Endothelial cell of umbilical vein (primary cell): ENCODE results near the gene EMCN.

Source experiments
- POLR2AphosphoS5 ChIP-seq: IDR thresholded peaks from 2 replicates; pipeline ENCODE4 v1.6.1; 2012; ENCODE audit warnings: low read depth, mild to moderate bottlenecking, control low read depth, low read length, moderate library complexity; ENCODE audit not compliant: insufficient read depth
- TF ChIP-seq, protein P1 (sequence below), 2 donors: IDR thresholded peaks; 1 replicate in 1 of 2; 2 replicates in 1 of 2; pipeline ENCODE4 v1.5.1; 2011; ENCODE audit warnings: low read length in 2 of 2, mild to moderate bottlenecking in 2 of 2, moderate library complexity in 2 of 2, control low read depth in 1 of 2, inconsistent platforms in 1 of 2, low read depth in 1 of 2; ENCODE audit not compliant: insufficient read depth in 1 of 2; ENCODE audit errors: extremely low read depth in 1 of 2
- TF ChIP-seq, protein P2 (sequence below): IDR thresholded peaks from 2 replicates; pipeline ENCODE4 v1.6.1; 2011; ENCODE audit not compliant: insufficient read depth, insufficient read length

DNA sequence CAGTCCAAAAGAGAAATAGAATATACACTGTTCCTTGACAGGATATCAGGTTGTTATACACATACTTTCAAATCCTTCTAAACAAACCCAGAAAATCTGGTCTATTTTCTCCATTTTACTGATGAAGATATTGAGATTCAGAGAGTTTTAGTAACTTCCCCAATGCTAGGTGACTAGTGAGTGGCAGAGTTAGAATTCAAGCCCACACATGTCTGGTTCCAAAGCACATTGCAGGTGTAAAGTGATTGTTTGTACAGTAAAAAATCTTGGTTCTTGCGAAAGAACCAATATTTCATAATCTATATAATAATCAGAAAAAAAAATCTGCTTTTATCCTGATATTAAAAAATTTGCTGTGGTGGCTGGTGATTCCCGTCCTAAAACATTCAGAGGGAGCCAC is 39.5 kb upstream of the EMCN start:
- TF ChIP-seq, protein P1, sequence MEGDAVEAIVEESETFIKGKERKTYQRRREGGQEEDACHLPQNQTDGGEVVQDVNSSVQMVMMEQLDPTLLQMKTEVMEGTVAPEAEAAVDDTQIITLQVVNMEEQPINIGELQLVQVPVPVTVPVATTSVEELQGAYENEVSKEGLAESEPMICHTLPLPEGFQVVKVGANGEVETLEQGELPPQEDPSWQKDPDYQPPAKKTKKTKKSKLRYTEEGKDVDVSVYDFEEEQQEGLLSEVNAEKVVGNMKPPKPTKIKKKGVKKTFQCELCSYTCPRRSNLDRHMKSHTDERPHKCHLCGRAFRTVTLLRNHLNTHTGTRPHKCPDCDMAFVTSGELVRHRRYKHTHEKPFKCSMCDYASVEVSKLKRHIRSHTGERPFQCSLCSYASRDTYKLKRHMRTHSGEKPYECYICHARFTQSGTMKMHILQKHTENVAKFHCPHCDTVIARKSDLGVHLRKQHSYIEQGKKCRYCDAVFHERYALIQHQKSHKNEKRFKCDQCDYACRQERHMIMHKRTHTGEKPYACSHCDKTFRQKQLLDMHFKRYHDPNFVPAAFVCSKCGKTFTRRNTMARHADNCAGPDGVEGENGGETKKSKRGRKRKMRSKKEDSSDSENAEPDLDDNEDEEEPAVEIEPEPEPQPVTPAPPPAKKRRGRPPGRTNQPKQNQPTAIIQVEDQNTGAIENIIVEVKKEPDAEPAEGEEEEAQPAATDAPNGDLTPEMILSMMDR (IDR thresholded peaks at IDR 0.05; ENCODE audit: extremely low read depth in 1 of 2, insufficient read depth in 1 of 2, low read depth in 1 of 2, low read length in 2 of 2), result no peak
- TF ChIP-seq POLR2AphosphoS5, result no peak
- TF ChIP-seq, protein P2, sequence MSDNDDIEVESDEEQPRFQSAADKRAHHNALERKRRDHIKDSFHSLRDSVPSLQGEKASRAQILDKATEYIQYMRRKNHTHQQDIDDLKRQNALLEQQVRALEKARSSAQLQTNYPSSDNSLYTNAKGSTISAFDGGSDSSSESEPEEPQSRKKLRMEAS, result no peak
